ENCODE results near the gene RIMS1. TPM values are rescaled to one million over a fixed set of nuclear protein-coding genes. Genes with fewer than 3 reads are reported as not detected.

RIMS1 gene
- total and polyA plus RNA-seq, 9 of the 15 experiments (the other 6 are each of a cell fraction or from before 2014, with no cell fraction given), result not detected

DNA sequence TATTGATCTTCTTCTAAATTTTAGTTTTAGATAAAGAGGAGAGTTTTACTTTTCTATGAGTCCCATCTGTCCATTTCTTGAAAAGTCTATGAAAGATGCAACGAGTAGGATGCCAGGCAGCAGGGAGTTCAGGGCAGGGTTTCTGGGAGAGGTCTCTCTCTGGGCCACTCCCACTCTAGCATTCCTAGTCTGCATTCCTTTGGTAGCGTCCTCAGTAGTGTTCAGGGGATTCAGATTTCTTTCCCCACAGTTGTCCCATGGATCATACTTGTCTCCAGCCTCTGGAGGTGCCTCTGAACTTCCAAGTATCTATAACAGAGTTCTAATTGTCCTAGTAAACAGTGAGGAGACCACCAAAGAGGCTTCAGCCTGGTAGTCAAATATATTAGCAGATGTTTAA, 225.3 kb downstream of the RIMS1 start:
- H3K4me1 ChIP-seq (replicated peaks in 1 of 2; ENCODE audit: control insufficient read depth in 2 of 2, insufficient read depth in 2 of 2, low read length in 2 of 2), result no peaks in the 10 kb centered on the region
- no peaks in the 10 kb centered on the region for H3K9me3 ChIP-seq (replicated peaks; ENCODE audit: control insufficient read depth, insufficient read depth, low read depth, low read length)
- FAIRE-seq (no peak), ATAC-seq (no peak), DNase-seq (ENCODE audit: extremely low read depth in 1 of 4, low spot score in 3 of 4) (no peak)
- in situ Hi-C loops (cut with MboI) (no loop called here), intact Hi-C loops (cut with micrococcal nuclease) (no loop called here)
- no peak overlapping the region for H3K9ac ChIP-seq (ENCODE audit: insufficient read depth in 1 of 2, low read depth in 2 of 2, low read length in 2 of 2)
- no peak overlapping the region for H3K27ac ChIP-seq (ENCODE audit: extremely low read depth, low read depth, low read length)
- H3K9me1 ChIP-seq (ENCODE audit: control insufficient read depth, insufficient read depth, low read length), result no peaks in the 10 kb centered on the region
- 0% methylated on average over 2 of the region's 2 CpGs for WGBS (ENCODE audit: insufficient coverage, low coverage, missing lambda C conversion rate)
- no TSS peak for BruUV-seq (replicated peaks)
- POLR2A ChIA-PET, result no interaction called here
- H2AFZ ChIP-seq (ENCODE audit: low read depth, low read length), result no peak overlapping the region
- no peak overlapping the region for H3K4me2 ChIP-seq (ENCODE audit: insufficient read depth, low read length)
- H3K4me3 ChIP-seq, result no peak overlapping the region
- H3K27me3 ChIP-seq (ENCODE audit: control insufficient read depth in 2 of 2, insufficient read depth in 2 of 2, low read length in 2 of 2), result no peaks in the 10 kb centered on the region
- no peaks in the 10 kb centered on the region for H3K36me3 ChIP-seq (ENCODE audit: control insufficient read depth, insufficient read depth, low read length)
- H3K79me2 ChIP-seq (ENCODE audit: control insufficient read depth, insufficient read depth, low read length), result no peaks in the 10 kb centered on the region
- CTCF ChIA-PET (ENCODE audit: low intra/inter-chr PET ratio), result no interaction called here
- TF ChIP-seq CBX3 (IDR thresholded peaks at IDR 0.05; ENCODE audit: borderline replicate concordance in 1 of 2, low read length in 2 of 2), result no peak
- TF ChIP-seq, protein P1, sequence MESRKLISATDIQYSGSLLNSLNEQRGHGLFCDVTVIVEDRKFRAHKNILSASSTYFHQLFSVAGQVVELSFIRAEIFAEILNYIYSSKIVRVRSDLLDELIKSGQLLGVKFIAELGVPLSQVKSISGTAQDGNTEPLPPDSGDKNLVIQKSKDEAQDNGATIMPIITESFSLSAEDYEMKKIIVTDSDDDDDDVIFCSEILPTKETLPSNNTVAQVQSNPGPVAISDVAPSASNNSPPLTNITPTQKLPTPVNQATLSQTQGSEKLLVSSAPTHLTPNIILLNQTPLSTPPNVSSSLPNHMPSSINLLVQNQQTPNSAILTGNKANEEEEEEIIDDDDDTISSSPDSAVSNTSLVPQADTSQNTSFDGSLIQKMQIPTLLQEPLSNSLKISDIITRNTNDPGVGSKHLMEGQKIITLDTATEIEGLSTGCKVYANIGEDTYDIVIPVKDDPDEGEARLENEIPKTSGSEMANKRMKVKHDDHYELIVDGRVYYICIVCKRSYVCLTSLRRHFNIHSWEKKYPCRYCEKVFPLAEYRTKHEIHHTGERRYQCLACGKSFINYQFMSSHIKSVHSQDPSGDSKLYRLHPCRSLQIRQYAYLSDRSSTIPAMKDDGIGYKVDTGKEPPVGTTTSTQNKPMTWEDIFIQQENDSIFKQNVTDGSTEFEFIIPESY (CRISPR knock-in tag; IDR thresholded peaks at IDR 0.05), result no peak
- TF ChIP-seq NFE2L1 (tag; IDR thresholded peaks at IDR 0.05; ENCODE audit: borderline replicate concordance, low read depth), result no peak
- H4K20me1 ChIP-seq (replicated peaks; ENCODE audit: control insufficient read depth, insufficient read depth, low read length), result no peaks in the 10 kb centered on the region

DNA sequence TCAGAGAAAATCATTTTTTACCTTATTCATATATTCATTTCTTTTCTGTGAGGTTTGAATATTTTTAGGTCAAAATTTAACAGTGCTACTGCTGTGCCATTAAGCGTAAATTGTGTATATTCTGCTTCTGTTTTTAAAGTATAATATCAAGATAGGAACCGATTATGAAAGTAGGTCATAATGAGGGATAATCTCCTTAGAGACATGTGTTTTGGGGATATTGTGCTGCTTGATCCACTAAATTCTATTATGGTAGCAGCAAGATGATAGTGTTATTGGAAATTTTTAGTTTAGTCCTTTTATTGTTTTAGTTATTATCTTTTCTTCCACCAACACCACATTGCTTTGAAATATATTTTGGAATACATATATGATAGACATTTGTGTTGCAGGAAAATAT, 244.0 kb downstream of the RIMS1 start:
- H3K4me3 ChIP-seq, result no peak overlapping the region
- no peak overlapping the region for H3K4me2 ChIP-seq (ENCODE audit: insufficient read depth, low read length)
- POLR2A ChIA-PET, result no interaction called here
- no peaks in the 10 kb centered on the region for H3K4me1 ChIP-seq (replicated peaks in 1 of 2; ENCODE audit: control insufficient read depth in 2 of 2, insufficient read depth in 2 of 2, low read length in 2 of 2)
- no peaks in the 10 kb centered on the region for H3K79me2 ChIP-seq (ENCODE audit: control insufficient read depth, insufficient read depth, low read length)
- H3K27ac ChIP-seq (ENCODE audit: extremely low read depth, low read depth, low read length), result no peak overlapping the region
- H3K9me1 ChIP-seq (ENCODE audit: control insufficient read depth, insufficient read depth, low read length), result no peaks in the 10 kb centered on the region
- intact Hi-C loops (cut with micrococcal nuclease) (no loop called here), in situ Hi-C loops (cut with MboI) (no loop called here)
- no peaks in the 10 kb centered on the region for H3K27me3 ChIP-seq (ENCODE audit: control insufficient read depth in 2 of 2, insufficient read depth in 2 of 2, low read length in 2 of 2)
- H3K36me3 ChIP-seq (ENCODE audit: control insufficient read depth, insufficient read depth, low read length), result no peaks in the 10 kb centered on the region
- DNase-seq (ENCODE audit: extremely low read depth in 1 of 4, low spot score in 3 of 4) (no peak), FAIRE-seq (no peak), ATAC-seq (no peak)
- H3K9me3 ChIP-seq (replicated peaks; ENCODE audit: control insufficient read depth, insufficient read depth, low read depth, low read length), result no peaks in the 10 kb centered on the region
- CTCF ChIA-PET (ENCODE audit: low intra/inter-chr PET ratio), result no interaction called here
- 3% methylated on average over 2 of the region's 2 CpGs for WGBS (ENCODE audit: insufficient coverage, low coverage, missing lambda C conversion rate)
- BruUV-seq (replicated peaks), result no TSS peak
- no peaks in the 10 kb centered on the region for H4K20me1 ChIP-seq (replicated peaks; ENCODE audit: control insufficient read depth, insufficient read depth, low read length)
- H3K9ac ChIP-seq (ENCODE audit: insufficient read depth in 1 of 2, low read depth in 2 of 2, low read length in 2 of 2), result no peak overlapping the region
- H2AFZ ChIP-seq (ENCODE audit: low read depth, low read length), result no peak overlapping the region
- TF ChIP-seq LARP7 (IDR thresholded peaks at IDR 0.05), result no peak
- TF ChIP-seq, protein P2, sequence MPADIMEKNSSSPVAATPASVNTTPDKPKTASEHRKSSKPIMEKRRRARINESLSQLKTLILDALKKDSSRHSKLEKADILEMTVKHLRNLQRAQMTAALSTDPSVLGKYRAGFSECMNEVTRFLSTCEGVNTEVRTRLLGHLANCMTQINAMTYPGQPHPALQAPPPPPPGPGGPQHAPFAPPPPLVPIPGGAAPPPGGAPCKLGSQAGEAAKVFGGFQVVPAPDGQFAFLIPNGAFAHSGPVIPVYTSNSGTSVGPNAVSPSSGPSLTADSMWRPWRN (IDR thresholded peaks at IDR 0.05; ENCODE audit: low read depth), result no peak
- no peak for TF ChIP-seq ZNF696 (CRISPR knock-in tag; conservative IDR thresholded peaks at IDR 0.05)
- TF ChIP-seq, protein P3, sequence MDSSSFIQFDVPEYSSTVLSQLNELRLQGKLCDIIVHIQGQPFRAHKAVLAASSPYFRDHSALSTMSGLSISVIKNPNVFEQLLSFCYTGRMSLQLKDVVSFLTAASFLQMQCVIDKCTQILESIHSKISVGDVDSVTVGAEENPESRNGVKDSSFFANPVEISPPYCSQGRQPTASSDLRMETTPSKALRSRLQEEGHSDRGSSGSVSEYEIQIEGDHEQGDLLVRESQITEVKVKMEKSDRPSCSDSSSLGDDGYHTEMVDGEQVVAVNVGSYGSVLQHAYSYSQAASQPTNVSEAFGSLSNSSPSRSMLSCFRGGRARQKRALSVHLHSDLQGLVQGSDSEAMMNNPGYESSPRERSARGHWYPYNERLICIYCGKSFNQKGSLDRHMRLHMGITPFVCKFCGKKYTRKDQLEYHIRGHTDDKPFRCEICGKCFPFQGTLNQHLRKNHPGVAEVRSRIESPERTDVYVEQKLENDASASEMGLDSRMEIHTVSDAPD (CRISPR knock-in tag; IDR thresholded peaks at IDR 0.05), result no peak
- no peak for TF ChIP-seq ZSCAN29 (IDR thresholded peaks at IDR 0.05)
- TF ChIP-seq GATA2 (CRISPR knock-in tag; IDR thresholded peaks at IDR 0.05), result no peak
- TF ChIP-seq, protein P4, sequence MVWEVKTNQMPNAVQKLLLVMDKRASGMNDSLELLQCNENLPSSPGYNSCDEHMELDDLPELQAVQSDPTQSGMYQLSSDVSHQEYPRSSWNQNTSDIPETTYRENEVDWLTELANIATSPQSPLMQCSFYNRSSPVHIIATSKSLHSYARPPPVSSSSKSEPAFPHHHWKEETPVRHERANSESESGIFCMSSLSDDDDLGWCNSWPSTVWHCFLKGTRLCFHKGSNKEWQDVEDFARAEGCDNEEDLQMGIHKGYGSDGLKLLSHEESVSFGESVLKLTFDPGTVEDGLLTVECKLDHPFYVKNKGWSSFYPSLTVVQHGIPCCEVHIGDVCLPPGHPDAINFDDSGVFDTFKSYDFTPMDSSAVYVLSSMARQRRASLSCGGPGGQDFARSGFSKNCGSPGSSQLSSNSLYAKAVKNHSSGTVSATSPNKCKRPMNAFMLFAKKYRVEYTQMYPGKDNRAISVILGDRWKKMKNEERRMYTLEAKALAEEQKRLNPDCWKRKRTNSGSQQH (CRISPR knock-in tag; IDR thresholded peaks at IDR 0.05), result no peak
- TF ChIP-seq GABPA (tag; conservative IDR thresholded peaks at IDR 0.05; ENCODE audit: low read depth), result no peak
